GM19324 (cell line): ENCODE measurements around the gene HDGFL3.
A peak's percentile ranks its signal among the peaks of the same experiment; 100 is the strongest.
"Not testable (repeated sequence)": the region's sequence is repeated elsewhere in the genome, so short reads cannot be mapped to it uniquely, and the experiment has no call there.

ENCODE experiments used
- ATAC-seq: cut with Tn5 transposase; IDR thresholded peaks from one replicate; pipeline ENCODE4 v1.9.1; 2021; ENCODE audit warnings: mild to moderate bottlenecking, moderate library complexity; ENCODE audit not compliant: unreplicated experiment, low FRiP score

HDGFL3 gene

GRCh38 chr15:83207660-83208366 lies at the start of gene HDGFL3:
Gene HDGFL3 (minus strand): TSS chr15:83207823. CDS start chr15:83207414, 409 bp downstream.
- no peak for ATAC-seq

- no peak for ATAC-seq
Measured at GRCh38 chr15:83250781-83251180, 43.2 kb upstream of the HDGFL3 start.

GRCh38 chr15:83249030-83249343 lies 41.4 kb upstream of the HDGFL3 start:
- no peak for ATAC-seq

- no peak for ATAC-seq
Measured at GRCh38 chr15:83248151-83249029, 40.8 kb upstream of the HDGFL3 start.

- no peak for ATAC-seq
Measured at GRCh38 chr15:83243634-83244033, 36.0 kb upstream of the HDGFL3 start.

GRCh38 chr15:83230242-83230641 lies 22.6 kb upstream of the HDGFL3 start:
- no peak for ATAC-seq

- no peak for ATAC-seq
Measured at GRCh38 chr15:83225449-83225848, 17.8 kb upstream of the HDGFL3 start.

GRCh38 chr15:83221781-83222180 lies 14.2 kb upstream of the HDGFL3 start:
- ATAC-seq = not testable (repeated sequence)

- no peak for ATAC-seq
Measured at GRCh38 chr15:83219026-83219425, 11.4 kb upstream of the HDGFL3 start.

GRCh38 chr15:83215306-83215705 lies 7.7 kb upstream of the HDGFL3 start:
- ATAC-seq = no peak

GRCh38 chr15:83210619-83211018 lies 3.0 kb upstream of the HDGFL3 start:
- no peak for ATAC-seq

GRCh38 chr15:83209333-83209732 lies 1.7 kb upstream of the HDGFL3 start:
- no peak for ATAC-seq

- ATAC-seq = no peak
Measured at GRCh38 chr15:83208367-83208661, 691 bp upstream of the HDGFL3 start.

GRCh38 chr15:83207009-83207659 lies 489 bp downstream of the HDGFL3 start:
- no peak for ATAC-seq

GRCh38 chr15:83206526-83207008 lies 1.1 kb downstream of the HDGFL3 start:
- no peak for ATAC-seq

GRCh38 chr15:83205725-83206324 lies 1.8 kb downstream of the HDGFL3 start:
- no peak for ATAC-seq

- no peak for ATAC-seq
Measured at GRCh38 chr15:83204697-83205096, 2.9 kb downstream of the HDGFL3 start.

GRCh38 chr15:83203543-83203942 lies 4.1 kb downstream of the HDGFL3 start:
- ATAC-seq = no peak

- ATAC-seq = no peak
Measured at GRCh38 chr15:83200589-83200988, 7.0 kb downstream of the HDGFL3 start.

GRCh38 chr15:83200162-83200561 lies 7.5 kb downstream of the HDGFL3 start:
- no peak for ATAC-seq

GRCh38 chr15:83199288-83199687 lies 8.3 kb downstream of the HDGFL3 start:
- ATAC-seq = peak; percentile 78
